Umbilical cord (tissue), 2 donors: Measurements from ENCODE around the gene MEGF10. TPM values are rescaled to one million over a fixed set of nuclear protein-coding genes. Genes with fewer than 3 reads are reported as not detected.
"Not testable (repeated sequence)": the region's sequence is repeated elsewhere in the genome, so short reads cannot be mapped to it uniquely, and the experiment has no call there.

Experiments
- DNase-seq: peaks from one replicate; pipeline ENCODE4 v3.0.0-alpha.2; 2015; ENCODE audit warnings: low spot score
- total RNA-seq: library from RNA; depleted of rRNA; stranded (reverse); fragments of >200 nt; gene quantifications from one replicate; pipeline ENCODE4 v1.2.3, GENCODE V29; 2014; ENCODE audit warnings: low replicate concordance; ENCODE audit not compliant: insufficient read depth

The MEGF10 gene
- total RNA-seq, 1 donor from 2014 or later, result 5.3 TPM

DNA sequence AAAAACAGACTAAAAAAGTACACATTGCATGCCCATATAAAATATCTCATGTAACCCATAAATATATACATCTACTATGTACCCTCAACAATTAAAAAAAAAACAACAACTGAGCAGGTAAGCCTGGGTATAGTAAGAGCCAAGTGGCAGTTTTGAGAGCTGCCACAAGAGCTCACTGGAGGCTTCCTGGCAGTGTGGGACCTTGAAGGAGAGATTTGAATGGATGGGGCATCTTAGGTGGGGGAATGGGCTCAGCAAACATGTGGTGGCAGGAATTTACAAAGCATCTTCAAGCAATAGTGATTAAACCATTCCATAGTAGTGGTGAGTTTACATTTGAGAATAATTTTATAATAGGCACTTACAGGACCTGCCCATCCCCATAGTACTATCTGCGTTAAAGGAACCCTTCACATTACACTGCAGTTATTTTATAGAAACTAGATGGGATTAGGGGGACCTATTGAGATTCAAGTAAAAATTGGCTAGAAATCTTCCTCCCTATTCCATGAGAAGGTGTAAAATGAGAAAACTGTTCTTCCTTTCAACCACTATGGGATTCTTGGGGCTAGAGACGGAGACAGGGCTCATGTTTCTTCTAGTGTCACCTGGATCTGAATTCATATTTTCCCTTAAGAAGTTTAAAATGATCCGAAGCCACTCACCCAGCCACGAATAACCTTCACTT lies 6.9 kb downstream of the MEGF10 start:
- DNase-seq, result no peak

DNA sequence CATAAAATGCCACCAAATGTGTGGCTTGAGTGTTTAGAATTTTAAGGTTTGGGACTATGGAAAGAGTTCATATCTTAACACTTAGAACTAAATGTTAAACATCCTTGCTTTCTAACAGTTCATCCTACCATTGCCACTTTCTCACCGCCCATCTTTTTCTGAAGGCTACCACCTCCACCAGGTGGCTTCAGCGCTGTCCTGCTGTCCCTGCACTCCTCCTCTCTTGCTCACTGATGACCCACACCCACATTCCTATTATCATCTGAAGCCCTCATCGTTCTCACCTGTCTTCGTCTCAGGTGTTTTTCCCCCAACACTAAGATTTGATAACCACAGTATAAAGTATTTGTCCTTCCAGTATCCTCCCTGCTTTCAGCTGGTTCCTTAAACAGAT lies 7.4 kb downstream of the MEGF10 start:
- DNase-seq, result no peak

- DNase-seq, result no peak
Observed at GRCh38 chr5:127298656-127299055, 8.1 kb downstream of the MEGF10 start.

DNA sequence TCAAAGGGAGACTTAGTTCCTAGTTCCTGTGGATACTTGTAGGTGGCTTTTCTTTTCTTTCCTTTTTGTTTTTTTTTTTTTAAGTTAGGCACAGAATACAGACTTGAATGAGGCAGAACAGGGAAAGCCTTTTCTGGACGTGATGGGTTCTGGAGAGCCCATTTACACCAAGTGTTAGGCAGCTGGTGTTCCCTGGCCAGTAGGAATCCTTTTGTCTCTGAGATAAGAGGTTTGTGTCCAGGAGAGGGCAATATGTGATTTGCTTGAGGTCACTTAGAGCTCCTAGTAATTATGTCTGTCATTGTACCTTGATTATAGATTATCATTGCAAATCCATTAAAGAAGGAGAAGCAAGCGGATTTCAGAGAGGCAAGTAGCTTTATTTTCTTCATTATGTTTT lies 9.1 kb downstream of the MEGF10 start:
- no peak for DNase-seq

DNA sequence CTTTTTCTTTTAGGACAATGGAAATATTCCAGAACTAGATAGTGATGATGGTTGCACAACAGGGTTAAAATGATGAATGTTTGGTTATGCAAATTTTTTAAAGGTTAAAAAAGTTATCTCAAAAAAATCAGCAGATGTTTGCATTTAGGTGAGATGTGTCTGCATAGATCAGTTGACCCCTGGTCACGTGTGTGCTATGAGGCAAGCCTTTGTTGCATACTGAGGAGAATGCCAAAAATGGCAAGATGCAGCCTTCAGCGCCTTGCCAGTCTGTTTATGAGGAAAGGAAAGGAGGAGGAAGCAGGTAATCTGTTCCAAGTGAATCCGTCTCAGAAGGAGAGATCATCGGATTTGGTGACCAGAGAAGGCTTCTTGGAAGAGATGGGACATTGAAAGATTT lies 11.9 kb downstream of the MEGF10 start:
- no peak for DNase-seq

- no peak for DNase-seq
Observed at GRCh38 chr5:127303404-127303803, 12.8 kb downstream of the MEGF10 start.

DNA sequence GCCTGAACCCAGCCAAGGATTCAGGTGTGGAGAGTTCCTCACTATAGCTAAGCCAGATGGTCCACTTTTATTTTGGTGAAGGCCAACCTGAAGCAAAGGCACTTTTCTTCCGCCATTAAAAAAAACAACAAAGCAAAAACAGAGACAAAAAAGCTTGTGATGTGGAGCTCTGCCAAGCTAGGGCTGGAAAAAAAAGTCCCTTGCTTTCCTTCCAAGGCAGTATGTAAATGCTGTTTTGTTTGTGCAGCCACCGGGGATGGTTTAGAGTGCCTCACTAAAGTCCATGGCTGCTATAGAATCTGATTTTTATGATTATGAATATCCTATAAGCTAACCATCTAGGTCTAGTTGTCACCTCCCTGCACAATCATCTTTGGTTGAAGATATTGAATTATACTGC lies 14.9 kb downstream of the MEGF10 start:
- no peak for DNase-seq

GRCh38 chr5:127306036-127306435 lies 15.4 kb downstream of the MEGF10 start:
- no peak for DNase-seq

DNA sequence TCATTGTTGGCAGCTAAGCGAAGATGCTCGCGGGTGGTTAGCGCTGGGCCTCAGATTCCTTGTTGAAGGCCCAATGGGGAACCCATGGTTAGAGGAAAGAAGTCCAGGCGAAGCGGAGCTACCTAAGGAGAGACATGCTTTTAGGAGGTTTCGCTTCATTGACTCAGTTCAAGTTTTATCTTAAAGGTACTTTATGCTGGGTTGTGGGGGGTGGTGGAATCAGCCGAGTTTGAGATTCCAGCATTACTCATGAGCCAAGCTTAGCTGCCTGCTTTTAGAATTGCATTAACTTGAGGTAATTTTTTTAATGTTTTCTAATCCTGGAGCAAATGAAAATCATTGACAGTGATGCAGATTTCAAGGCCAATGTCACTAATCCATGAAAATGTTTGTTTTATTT lies 16.1 kb downstream of the MEGF10 start:
- DNase-seq, result no peak

DNA sequence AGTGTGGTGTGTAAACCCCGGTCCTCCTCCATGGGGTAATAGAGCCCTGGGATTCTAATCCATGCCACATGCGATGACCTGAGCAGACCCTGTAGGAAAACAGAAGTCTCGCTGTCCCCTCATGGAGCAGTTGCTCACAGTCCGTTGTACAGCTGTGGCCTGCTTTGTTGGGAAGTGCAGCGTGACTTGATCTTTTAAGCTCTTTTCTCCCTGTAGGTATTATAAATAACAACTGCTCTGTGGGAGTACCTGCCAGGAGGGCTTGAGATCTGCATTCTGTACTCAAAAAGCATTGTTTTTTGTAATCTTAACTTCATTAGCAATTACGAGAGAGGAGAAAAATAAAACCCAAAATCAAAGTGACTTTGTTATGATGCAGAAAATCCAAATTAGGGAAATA lies 17.3 kb downstream of the MEGF10 start:
- no peak for DNase-seq

GRCh38 chr5:127308325-127308724 lies 17.7 kb downstream of the MEGF10 start:
- DNase-seq, result not testable (repeated sequence)

DNA sequence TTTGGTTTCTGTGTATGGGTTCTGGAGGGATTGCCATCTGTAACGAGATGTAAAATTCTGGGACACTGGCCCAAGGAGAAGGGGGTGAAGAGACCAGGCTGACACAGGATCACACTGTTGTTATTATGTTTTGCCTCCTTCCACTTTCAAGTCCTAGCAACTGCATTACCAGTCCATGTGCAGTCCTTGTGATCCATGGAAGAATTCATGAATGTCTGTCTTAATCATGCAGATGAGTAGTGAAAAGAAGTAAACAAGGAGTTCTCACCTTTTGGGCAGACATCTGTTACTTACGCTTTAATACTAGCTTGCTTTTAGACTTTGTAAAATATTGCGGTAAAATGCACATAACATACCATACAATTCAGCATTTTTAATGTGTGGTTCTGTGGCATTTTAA lies 18.3 kb downstream of the MEGF10 start:
- DNase-seq, result no peak

GRCh38 chr5:127311349-127311748 lies 20.8 kb downstream of the MEGF10 start:
- DNase-seq, result no peak

- DNase-seq, result no peak
Observed at GRCh38 chr5:127311781-127312525, 21.4 kb downstream of the MEGF10 start.

DNA sequence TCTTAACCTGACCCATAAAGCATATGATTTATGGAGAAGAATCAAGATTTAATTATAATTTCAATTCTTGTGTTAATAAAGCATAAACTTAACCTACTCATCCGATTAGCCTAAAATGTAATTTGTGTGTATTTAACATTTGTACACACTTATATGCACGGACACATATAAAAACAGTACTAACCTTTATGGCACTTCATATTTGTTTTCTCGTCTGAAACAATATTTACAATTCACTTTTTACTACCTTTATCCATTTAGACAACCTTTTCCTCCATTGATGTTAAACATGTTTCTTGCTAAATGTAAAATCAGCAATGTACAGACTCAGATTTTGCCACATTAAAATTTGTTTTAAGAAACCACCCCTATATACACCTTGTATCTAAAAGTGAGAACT lies 22.8 kb downstream of the MEGF10 start:
- DNase-seq, result no peak

DNA sequence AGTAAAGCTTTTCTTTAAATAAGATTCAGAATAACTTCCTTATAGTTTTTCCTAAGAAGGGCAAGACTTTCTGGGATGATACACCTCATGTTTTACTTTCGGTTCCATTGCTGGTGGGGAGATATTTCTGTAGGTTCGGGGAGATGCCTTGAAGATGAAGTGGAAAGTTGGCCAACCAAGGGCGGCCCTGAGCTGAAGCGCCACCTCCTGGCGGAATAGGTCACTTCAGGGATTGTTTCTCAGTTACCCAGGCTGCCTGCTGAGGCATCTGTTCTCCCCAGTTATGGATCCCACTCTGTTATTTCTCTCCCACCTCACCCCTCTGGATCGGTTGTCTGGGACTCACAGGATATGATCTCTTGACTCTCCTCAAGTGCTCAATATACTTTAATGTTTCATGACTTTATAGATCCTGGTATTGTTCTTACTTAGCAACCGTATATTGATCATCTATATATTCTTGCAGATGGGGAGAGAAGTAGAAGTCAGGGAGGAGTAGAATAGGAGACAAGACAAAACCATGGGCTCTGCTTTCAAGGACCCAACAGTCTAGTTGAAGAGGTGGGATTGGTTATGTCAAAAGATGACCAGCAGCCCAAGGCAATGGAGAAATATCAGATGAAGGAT lies 23.4 kb downstream of the MEGF10 start:
- peak; percentile 22 for DNase-seq

DNA sequence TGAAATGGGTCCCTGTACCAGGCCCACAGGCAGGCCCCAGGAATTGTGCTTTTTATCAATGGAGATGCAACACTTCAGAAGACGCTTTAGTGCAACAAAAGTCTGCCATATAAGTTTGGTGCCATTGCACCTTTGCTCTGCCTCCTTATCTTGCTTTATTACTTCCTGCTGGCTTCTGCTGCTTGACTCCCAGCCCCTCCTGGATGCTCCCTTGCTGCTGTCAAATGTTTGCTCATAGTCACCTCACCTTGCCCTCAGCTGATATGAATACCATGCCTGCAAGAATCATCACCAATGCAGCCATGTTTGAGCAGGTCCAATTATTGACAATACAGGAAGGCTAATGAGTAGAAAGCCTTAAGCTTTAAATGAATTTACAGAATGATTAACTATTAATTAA lies 25.4 kb downstream of the MEGF10 start:
- no peak for DNase-seq

DNA sequence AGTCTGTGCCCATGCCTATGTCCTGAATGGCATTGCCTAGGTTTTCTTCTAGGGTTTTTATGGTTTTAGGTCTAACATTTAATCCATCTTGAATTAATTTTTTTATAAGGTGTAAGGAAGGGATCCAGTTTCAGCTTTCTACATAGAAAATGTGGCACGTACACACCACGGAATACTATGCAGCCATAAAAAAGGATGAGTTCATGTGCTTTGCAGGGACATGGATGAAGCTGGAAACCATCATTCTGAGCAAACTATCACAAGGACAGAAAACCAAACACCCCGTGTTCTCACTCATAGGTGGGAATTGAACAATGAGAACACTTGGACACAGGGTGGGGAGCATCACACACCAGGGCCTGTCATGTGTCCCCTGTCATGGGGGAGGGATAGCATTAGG lies 26.8 kb downstream of the MEGF10 start:
- DNase-seq, result not testable (repeated sequence)

DNA sequence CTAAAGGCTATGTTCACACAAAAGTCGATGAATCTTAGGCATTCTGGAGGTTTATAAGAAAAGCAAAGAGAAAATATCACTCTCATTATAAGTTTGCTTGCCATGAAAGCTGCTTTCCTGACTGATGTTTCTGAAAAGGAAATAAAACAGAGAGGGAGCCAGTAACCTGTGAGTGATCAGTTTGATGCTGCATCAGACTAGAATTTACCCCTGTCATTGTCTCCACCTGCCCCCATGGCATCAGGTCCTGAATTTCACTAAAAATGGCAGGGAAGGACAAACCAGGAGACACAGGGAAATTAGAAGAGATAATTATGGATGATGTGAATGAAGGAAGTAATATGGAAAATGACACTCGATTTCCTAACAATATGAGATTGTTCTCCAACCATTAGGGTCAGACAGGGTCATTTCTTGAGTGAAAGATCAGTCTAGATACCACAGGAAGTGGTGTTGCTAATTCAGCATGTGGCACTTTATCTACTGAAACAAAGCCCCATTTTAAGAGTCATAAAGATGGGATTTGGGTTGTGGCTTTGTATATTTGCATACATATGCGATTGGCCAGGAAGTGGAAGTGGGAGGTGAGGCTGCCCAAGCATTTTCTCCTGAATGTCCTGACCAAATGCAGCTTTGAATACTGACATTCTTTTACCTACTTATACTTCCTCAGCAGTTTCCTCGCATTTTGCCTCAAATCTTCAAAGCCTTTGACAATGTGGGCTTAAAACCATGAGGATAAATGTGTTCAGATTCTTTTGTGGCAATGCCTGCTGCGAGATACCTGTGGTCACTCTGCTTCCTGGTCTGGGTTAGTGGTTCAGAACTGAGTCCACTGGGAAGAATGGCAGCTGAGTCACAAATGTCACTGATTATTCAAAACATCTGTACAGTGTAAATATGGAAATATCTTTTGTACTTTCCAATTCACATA lies 29.7 kb downstream of the MEGF10 start:
- no peak for DNase-seq

DNA sequence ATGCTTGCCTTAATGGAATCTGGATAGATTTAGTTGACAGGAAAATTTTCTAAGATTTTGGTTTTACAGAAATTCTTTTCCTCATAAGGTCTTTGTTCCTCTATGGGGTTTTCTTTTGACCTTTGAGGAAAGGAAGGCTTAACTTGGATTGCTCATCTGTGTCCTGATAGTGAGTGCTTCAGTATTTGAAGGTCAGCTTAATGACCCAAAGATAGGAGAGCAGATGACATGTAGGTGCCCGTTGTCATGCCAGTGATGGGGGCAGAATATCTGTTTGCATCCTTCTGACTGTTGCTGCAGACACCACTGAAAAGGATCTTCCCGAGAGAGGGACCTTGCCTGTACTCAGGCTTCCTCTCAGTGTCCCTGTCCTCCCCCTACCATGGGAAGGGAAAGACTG lies 30.9 kb downstream of the MEGF10 start:
- DNase-seq, result no peak

DNA sequence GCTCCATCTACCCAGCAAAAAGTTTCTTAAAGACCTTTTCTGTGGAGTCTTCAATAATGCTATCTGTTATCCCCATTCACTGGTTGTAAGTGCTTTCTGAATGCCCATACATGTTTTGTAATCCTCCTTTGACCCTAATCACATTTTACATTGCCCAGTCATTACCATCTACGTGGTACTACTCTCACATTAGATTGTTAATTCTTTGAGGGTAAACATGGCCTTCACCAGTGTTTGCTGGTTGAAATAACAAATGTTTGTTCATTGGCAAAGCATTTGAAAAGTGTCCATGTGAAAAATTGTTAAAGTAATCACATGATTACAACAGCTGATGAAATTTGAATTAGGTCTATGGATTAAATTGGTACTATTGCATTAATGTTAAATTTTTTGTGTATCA lies 31.8 kb downstream of the MEGF10 start:
- DNase-seq, result no peak

- DNase-seq, result no peak
Observed at GRCh38 chr5:127324756-127325155, 34.2 kb downstream of the MEGF10 start.
